Suprapubic skin (tissue), 4 donors: Measurements from ENCODE around the gene OR8H1. TPM values are rescaled to one million over a fixed set of nuclear protein-coding genes. Genes with fewer than 3 reads are reported as not detected.

Experiments
- DNase-seq, 2 donors: peaks; one replicate each; pipeline ENCODE4 v3.0.0-alpha.2; 2019; ENCODE audit warnings: low spot score in 2 of 2
- H3K27ac ChIP-seq: fragments of 200-600 bp; sonication (generic); one replicate; pipeline ENCODE4 v1.5.1; 2019
- H3K27me3 ChIP-seq: fragments of 200-600 bp; sonication (generic); one replicate; pipeline ENCODE4 v1.5.1; 2019
- H3K36me3 ChIP-seq: fragments of 200-600 bp; sonication (generic); one replicate; pipeline ENCODE4 v1.5.1; 2019
- H3K4me1 ChIP-seq: fragments of 200-600 bp; sonication (generic); one replicate; pipeline ENCODE4 v1.5.1; 2019
- H3K4me3 ChIP-seq: fragments of 200-600 bp; sonication (generic); one replicate; pipeline ENCODE4 v1.5.1; 2019; ENCODE audit warnings: mild to moderate bottlenecking
- H3K9me3 ChIP-seq: fragments of 200-600 bp; sonication (generic); one replicate; pipeline ENCODE4 v1.5.1; 2019
- EP300 ChIP-seq: sonication (generic); formaldehyde crosslinking; IDR thresholded peaks from one replicate; pipeline ENCODE4 v1.6.1; 2017; ENCODE audit warnings: antibody characterized with exemption
- POLR2A ChIP-seq, 2 donors: fragments of 450-650 bp; IDR thresholded peaks; one replicate each; pipeline ENCODE4 v1.6.1; 2017; ENCODE audit warnings: antibody characterized with exemption in 2 of 2, mild to moderate bottlenecking in 2 of 2, moderate library complexity in 2 of 2
- POLR2AphosphoS5 ChIP-seq, 3 donors: sonication (generic); formaldehyde crosslinking; IDR thresholded peaks; one replicate each; pipeline ENCODE4 v1.6.1; 2017; ENCODE audit warnings: antibody characterized with exemption in 3 of 3
- WGBS: methylation state at CpG from one replicate; pipeline ENCODE4 v1.1.5; 2018; 5-methylcytosine and 5-hydroxymethylcytosine counted together
- total RNA-seq, 4 donors: library from RNA; depleted of rRNA; stranded (reverse); fragments of >200 nt; gene quantifications; one replicate each; pipeline ENCODE4 v1.1.0, GENCODE V29; 2016
- TF ChIP-seq, protein P1 (sequence below), 2 donors: fragments of 200-600 bp in 1 of 2; fragments of 450-650 bp in 1 of 2; sonication (generic) in 1 of 2; IDR thresholded peaks; one replicate each; pipeline ENCODE4 v1.5.1; 2016 to 2019; ENCODE audit warnings: antibody characterized with exemption in 2 of 2, mild to moderate bottlenecking in 1 of 2, moderate library complexity in 1 of 2

Gene OR8H1, protein sequence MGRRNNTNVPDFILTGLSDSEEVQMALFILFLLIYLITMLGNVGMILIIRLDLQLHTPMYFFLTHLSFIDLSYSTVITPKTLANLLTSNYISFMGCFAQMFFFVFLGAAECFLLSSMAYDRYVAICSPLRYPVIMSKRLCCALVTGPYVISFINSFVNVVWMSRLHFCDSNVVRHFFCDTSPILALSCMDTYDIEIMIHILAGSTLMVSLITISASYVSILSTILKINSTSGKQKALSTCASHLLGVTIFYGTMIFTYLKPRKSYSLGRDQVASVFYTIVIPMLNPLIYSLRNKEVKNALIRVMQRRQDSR
- not detected for total RNA-seq

- Histone ChIP-seq H3K27me3 (no peaks in the 10 kb centered on the region), H3K9me3 (no peaks in the 10 kb centered on the region), H3K4me1 (no peaks in the 10 kb centered on the region), H3K36me3 (no peaks in the 10 kb centered on the region), H3K27ac (no peak within 1 kb of the TSS), H3K4me3 (no peak within 1 kb of the TSS)
- no peak for DNase-seq
- 67% methylated on average over 2 of the region's 2 CpGs for WGBS
- no peak for TF ChIP-seq EP300
Measured at GRCh38 chr11:56292154-56292553, at the start of gene OR8H1. Gene OR8H1 (minus strand): TSS chr11:56292254. CDS start chr11:56291062, 1,192 bp downstream.

DNA sequence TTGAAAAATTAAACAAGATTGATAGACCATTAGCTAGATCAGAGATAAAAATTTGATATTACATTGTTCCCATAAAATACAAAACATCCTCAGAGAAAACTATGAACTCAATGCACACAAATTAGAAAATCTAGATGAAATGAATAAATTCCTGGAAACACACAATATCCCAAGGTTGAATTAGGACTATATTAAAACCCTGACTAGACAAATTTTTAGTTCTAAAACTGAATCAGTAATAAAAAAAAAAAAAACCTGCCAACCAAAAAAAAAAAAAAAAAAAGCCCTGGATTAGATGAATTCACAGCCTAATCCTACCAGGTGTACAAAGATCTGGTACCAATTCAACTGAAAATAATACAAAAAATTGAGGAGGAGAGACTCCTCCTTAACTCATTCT is 48.2 kb upstream of the OR8H1 start:
- Histone ChIP-seq H3K9me3 (no peaks in the 10 kb centered on the region), H3K4me3 (no peak overlapping the region), H3K27ac (no peak overlapping the region), H3K27me3 (no peaks in the 10 kb centered on the region), H3K4me1 (no peaks in the 10 kb centered on the region), H3K36me3 (no peaks in the 10 kb centered on the region)
- DNase-seq, result no peak
- TF ChIP-seq POLR2AphosphoS5 (IDR thresholded peaks at IDR 0.05) (no peak), POLR2A (IDR thresholded peaks at IDR 0.05) (no peak), EP300 (no peak)
- TF ChIP-seq, protein P1, sequence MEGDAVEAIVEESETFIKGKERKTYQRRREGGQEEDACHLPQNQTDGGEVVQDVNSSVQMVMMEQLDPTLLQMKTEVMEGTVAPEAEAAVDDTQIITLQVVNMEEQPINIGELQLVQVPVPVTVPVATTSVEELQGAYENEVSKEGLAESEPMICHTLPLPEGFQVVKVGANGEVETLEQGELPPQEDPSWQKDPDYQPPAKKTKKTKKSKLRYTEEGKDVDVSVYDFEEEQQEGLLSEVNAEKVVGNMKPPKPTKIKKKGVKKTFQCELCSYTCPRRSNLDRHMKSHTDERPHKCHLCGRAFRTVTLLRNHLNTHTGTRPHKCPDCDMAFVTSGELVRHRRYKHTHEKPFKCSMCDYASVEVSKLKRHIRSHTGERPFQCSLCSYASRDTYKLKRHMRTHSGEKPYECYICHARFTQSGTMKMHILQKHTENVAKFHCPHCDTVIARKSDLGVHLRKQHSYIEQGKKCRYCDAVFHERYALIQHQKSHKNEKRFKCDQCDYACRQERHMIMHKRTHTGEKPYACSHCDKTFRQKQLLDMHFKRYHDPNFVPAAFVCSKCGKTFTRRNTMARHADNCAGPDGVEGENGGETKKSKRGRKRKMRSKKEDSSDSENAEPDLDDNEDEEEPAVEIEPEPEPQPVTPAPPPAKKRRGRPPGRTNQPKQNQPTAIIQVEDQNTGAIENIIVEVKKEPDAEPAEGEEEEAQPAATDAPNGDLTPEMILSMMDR (IDR thresholded peaks at IDR 0.05), result no peak

DNA sequence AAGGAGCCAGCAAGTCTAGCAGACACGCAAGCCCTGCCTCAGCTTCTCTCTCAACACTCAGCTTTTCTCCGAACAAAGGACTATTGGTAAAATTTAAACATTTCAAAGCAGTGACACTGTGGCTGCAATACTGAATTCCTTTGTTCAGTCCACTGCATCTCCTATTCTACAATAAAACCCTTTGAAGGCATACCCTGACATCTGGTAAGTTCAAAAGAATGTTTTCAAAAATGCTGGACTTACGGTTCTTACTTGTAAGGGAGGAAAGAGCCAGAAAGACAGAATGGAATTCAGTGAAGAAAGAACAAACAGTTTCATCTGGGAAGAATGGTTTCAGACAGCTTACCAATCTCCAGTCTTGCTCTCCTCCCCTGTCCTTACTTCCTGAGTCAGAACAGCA is 41.1 kb upstream of the OR8H1 start:
- 59% methylated on average over 3 of the region's 3 CpGs for whole genome bisulfite sequencing

GRCh38 chr11:56331861-56332491 is 39.9 kb upstream of the OR8H1 start:
- Histone ChIP-seq H3K27ac (no peak overlapping the region), H3K27me3 (no peaks in the 10 kb centered on the region), H3K36me3 (no peaks in the 10 kb centered on the region), H3K4me3 (no peak overlapping the region), H3K9me3 (no peaks in the 10 kb centered on the region), H3K4me1 (no peaks in the 10 kb centered on the region)
- WGBS, result 96% methylated on average over 29 of the region's 34 CpGs
- DNase-seq, result no peak
- TF ChIP-seq, protein P1 (IDR thresholded peaks at IDR 0.05), result no peak
- no peak for TF ChIP-seq POLR2AphosphoS5 (IDR thresholded peaks at IDR 0.05)
- no peak for TF ChIP-seq EP300
- no peak for TF ChIP-seq POLR2A (IDR thresholded peaks at IDR 0.05)

More for the DNA sequence above, 41.1 kb upstream of the OR8H1 start:
- Histone ChIP-seq H3K27me3 (no peaks in the 10 kb centered on the region), H3K9me3 (no peaks in the 10 kb centered on the region), H3K36me3 (no peaks in the 10 kb centered on the region), H3K4me1 (no peaks in the 10 kb centered on the region), H3K27ac (no peak overlapping the region), H3K4me3 (no peak overlapping the region)
- no peak for DNase-seq
- TF ChIP-seq, protein P1 (IDR thresholded peaks at IDR 0.05), result no peak
- TF ChIP-seq POLR2AphosphoS5 (IDR thresholded peaks at IDR 0.05) (no peak), EP300 (no peak)

- H3K4me3 ChIP-seq, result no peak within 1 kb of the TSS
- H3K9me3 ChIP-seq, result no peaks in the 10 kb centered on the region
- no peaks in the 10 kb centered on the region for H3K27me3 ChIP-seq
- no peaks in the 10 kb centered on the region for H3K4me1 ChIP-seq
- H3K36me3 ChIP-seq, result no peaks in the 10 kb centered on the region
- no peak within 1 kb of the TSS for H3K27ac ChIP-seq
- TF ChIP-seq EP300 (no peak), POLR2A (IDR thresholded peaks at IDR 0.05) (no peak), POLR2AphosphoS5 (IDR thresholded peaks at IDR 0.05) (no peak)
- TF ChIP-seq, protein P1 (IDR thresholded peaks at IDR 0.05), result no peak
- no peak for DNase-seq
Measured at GRCh38 chr11:56314844-56315243, 22.8 kb upstream of the OR8H1 start, which contains the start of gene OR8K3. Gene OR8K3 (plus strand): TSS chr11:56315144. CDS start chr11:56318307, 3,163 bp downstream.
